GM19025 (cell line): ENCODE data around the gene B3GAT1.

ENCODE experiments used
- ATAC-seq: cut with Tn5 transposase; IDR thresholded peaks from one replicate; pipeline ENCODE4 v1.9.1; 2021; ENCODE audit warnings: mild to moderate bottlenecking, low read depth, moderate library complexity; ENCODE audit not compliant: unreplicated experiment

Gene B3GAT1

DNA sequence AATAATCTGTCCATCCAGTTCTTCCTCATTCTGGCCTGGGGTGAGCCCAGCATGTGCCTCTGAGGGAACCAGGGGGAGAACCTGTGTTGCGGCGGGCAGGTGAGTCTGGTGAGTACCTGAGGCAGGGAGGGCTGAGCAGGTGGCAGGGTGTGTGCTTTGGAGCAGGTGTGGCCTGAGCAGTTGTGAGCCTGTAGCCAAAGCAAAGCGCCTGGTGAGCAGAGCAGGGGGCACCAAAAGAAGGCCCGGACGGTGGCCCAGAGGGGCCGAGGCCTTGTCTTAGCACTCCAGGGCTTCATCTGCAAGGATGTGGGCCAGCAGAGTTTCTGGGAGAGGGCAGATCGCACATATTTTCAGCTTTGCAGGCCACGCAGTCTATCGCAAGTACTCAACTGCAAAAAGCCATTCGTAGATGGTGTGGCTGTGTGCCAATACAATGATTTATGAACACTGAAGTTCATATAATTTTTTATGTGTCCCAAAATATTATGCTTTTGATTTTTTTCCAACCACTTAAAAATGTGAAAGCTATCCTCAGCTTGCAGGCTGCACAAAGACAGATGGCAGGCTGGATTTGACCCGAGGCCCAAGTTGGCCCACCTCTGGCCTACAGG, 71.6 kb downstream of the B3GAT1 start:
- ATAC-seq = no peak

DNA sequence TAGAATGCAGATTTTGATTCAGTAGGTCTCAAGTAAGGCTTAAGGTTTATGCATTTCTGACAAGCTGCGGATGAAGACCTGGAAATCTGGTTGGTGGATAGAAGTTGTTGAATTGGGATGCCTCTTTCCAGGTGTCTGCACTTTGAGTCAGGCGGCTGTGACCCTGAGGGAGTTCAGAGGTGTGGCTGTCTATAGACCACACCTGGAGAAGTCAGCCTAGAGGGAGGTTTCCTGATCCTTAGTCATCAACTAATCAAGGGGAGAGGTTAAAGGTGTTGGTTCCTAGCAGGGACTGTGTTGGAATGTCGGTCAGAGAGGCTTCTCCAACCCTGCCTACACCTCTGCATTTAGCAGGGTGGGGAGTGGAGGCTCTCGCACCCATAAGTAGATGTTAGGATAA, 72.3 kb downstream of the B3GAT1 start:
- no peak for ATAC-seq

DNA sequence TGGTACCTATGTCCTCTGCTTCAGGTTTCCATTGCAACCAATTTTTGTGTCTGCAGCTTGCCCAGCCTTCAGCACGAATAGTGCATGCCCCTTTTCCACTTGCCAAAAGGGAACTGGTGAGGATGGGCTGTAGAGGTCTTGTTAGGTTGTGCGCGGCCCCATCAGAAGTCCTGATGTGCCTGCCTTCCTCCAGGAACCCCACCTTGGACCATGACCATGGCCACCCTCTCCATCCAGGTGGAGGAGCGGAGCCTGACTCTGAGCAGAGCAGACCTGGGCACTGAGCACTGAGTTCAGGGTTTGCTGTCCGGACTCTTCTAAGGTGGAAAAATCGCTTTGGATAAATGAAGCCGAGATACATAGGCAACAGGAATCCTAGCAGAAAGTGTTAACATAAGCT, 73.4 kb downstream of the B3GAT1 start:
- ATAC-seq = no peak

DNA sequence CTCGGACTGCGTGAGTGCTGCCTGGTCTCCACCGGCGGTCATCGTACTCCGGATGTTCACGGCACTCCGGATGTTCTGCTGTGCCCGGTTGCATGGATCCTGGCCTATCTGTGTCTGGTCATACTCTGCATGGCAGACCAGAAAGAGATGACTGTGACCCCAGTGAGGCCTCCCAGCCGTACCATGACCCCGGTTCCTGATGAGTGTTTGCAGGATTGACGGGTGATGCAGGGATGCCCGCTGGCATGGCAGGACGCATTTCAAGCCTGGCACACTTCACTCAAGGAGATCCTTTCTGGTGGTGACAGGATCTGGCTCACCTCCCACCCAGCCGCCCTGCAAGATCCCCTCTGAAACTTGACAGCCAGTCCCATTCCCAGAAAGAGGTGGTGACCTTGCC, 74.0 kb downstream of the B3GAT1 start:
- no peak for ATAC-seq

DNA sequence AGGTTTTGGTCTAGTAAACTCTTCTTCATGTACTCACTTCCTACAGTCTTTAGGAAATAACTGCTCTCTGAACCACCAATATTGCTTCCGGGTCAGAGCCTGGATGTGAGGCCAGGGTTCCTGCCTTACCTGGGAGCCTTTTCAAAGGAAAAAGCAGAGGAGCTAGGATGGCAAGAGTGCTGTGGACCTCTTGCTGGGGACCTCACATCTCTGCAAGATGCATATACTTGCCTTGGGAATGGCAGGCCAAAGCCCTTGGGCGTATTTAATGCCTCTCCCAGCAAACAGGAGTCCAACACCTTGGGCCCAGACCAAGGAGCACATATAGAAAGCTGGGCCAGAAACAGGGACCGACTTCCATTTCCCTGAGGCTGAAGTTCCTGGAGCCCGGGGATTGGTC, 75.0 kb downstream of the B3GAT1 start:
- ATAC-seq = no peak

DNA sequence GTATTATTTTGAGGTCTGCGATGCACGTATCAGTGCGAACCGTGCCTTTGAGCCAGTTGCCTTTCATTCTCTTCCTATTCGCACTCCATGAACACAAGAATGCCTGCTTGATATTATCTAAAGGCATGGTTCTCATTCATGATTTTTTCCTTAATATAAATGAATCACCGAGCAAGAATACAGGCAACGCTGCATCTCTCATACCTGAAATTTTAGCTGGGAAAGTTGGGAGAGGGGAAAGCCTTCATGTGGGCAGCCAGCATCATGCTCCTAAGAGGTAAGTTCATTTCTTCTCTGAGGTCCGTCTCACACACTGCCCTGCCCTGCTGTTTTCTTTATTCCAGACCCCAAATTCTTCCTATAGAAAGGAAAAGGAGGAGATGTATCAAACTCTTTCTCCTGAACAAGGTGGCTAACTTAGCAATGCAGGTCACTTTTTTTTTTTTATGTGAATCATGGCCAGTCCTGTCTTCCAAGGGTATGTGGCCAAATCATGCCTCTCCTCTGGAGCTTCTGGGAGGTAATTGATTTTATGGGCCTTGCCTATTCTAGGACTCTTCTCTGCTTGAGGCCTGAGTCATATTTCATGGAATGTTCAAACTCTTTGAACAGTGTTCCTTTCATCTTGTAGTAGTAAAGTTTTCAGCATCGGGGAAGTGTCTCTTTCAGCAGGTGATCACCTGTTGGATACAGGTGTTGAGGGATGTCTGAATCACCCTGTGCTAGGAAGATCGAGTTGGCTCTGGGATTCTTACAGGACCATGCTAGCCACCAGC, 77.1 kb downstream of the B3GAT1 start:
- no peak for ATAC-seq

DNA sequence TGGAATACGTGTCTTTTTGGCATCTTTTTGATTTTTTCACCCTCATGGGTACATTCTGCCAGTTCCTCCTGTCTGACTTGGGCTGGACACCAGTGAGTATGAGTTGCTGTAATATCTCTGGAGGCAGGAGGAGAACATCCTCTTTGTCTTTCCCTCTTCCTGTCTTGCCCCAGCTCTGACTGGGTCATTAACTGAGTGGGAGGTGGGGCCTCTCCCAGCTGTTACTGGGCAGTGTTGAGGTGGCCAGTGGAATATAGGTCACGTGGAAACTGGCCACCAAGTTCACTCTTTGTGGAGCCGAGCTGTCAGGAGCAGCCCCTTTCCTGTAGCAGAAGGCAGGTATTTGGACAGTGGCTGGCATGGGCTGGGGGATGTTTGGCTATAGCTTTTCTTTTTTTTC, 78.1 kb downstream of the B3GAT1 start:
- no peak for ATAC-seq

DNA sequence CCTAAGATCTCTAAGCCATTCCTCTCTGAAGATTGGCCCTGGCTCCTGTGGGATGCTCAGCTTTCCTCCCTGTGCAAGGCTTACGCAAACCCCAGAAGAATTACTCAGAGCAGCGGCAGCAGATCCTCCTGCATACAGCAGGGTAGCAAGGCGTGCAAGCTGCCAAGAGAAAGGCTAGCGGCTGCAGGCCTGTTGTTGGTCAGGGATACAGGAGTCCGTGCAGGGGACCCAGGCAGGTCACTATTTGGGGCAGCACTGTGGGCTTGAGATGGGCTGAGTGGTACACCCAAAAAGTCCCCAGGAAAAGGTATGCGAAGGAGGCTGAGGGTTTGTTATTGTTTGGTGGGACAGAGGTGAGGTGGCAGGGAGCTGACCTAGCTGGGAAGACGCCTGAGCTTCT, 78.7 kb downstream of the B3GAT1 start:
- no peak for ATAC-seq

DNA sequence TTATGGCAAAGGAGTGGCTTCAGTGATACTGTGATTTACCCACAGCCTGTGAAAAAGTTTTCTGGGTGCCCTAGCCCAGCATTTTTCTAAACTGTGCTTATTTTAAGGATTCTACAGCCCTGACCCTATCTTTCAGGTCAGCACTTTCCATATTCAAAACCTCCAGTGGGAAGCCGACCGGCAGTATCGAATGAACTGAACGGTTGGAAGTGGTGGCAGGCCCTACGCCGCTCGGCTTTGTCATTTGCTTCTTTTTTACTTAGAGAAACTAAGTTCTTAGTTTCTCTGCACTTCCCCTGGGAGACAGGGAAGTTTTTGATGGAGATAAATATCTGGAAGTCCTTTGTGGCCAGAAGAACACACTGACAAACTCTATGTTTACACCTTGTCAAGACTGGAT, 79.3 kb downstream of the B3GAT1 start:
- no peak for ATAC-seq

DNA sequence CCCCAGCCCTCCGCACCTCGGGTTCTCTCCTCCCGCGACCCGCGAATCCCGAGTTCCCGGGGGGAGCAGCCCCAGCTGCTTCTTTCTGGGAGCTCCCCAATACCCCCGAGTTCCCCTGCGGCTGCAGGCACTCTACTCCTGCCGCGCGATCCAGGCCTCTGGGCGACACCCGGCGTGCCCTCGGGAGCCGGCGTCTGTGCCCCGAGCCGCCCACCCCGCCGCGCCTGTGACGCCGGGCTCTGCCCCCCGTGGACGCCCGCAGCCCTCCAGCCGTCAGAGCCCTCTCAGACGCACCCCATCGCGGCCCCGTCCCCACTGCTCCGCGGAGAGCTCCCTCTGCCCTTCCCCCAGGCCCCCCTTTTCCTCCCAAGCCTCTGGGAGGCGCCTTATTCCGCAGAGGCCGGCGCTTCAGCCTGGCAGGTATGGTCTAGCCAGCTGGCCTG, 79.8 kb downstream of the B3GAT1 start:
- ATAC-seq = peak; percentile 17

DNA sequence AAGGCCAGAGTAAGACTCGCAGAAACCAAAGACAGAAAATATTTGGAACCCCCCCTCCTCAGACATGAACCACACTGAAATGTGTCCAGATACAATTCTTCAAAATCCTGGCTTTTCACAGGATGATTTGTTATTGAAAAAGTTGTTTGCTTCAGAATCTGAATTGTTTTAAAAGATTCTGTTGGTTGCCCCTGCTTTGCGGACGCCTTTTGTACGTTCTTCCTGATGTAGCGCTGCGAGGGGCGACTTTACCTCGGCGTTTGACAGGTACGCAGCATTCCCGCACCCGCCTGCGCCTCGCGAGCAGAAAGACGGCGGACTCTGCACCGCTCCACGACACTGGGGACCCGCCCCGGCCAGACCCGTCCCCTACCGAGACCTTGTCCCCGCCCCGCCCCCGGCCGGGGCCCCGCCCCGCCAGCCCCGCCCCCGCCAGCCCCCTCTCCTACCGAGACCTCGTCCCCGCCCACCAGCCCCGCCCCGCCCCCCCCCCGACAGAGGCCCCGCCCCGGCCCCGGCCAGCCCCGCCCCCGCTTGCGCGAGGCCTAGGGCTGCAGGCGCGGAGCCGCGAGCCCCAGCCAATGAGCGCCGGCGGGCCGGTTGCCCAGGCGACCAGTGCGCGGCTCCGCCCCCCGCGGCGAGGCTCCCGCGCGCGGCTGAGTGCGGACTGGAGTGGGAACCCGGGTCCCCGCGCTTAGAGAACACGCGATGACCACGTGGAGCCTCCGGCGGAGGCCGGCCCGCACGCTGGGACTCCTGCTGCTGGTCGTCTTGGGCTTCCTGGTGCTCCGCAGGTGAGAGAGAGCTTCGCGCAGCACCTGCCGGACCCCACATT, 80.5 kb downstream of the B3GAT1 start, which contains the start of gene GLB1L2:
TSS of gene GLB1L2 (plus strand) at position 635 of the 835 bp plus-strand sequence. CDS start at position 709, 74 bp downstream.
- ATAC-seq = peak; percentile 84

DNA sequence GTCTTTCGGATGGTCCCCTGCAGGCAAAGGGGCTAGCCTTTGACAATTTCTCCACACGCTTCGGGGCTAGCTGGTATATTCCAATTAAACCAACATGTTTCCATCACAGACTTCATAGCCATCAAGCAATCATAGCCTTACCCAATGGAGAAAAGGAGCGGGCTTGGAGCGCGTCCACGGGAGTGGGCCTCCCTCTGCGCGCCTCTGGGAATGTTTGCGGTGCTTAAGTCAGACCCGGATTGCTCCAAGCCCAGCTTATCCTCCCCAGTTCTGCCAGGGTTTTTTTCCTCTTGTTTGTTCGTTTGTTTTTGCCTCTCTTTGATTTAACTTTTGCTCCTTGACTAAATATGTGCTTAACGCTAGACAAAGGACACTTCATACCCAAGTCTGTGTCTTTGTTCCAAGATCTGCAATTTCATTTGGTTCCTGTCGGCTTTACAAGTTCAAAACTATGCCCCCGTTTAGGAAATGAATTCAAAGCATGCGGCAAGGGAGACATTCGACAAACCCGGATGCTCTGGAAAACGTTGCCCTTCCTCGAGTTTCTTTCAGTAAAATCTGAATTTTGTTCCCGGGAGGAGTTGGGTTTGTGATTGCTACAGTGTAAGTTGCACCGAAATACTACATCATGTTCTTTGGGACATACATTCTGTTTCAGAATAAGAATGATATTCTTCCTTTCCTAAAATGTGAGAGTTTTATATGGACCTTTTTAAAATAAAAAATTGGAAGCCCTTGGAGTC, 81.3 kb downstream of the B3GAT1 start:
- no peak for ATAC-seq
